ENCODE results near the gene IQUB. TPM values are rescaled to one million over a fixed set of nuclear protein-coding genes. Genes with fewer than 3 reads are reported as not detected.

The IQUB gene
- total and polyA plus RNA-seq, 2 donors (not counting 1 experiment from before 2014, with no cell fraction given), result 0.01 to 0.12 TPM

DNA sequence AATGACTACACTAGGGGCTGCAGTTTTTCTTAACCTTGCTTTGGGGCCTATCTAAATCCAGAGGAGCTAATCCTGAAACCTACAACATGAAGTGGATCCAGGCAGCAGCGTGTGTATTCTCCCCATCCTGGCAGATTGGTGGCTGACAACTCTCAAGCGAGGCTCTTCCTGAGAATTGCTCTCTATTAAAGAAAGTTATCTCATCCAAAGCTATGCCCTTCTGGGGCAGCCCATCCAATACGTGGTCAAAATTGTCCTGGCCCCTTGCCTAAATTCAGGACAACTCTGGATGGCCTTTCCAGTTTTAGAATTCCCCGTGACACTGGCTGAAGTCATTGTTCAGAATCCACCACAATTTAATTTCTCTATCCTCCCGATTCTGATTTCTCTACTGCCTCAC, 66.1 kb downstream of the IQUB start:
- no peak overlapping the region for H3K4me2 ChIP-seq (replicated peaks; ENCODE audit: low read depth, low read length, poor library complexity, severe bottlenecking)
- no peak overlapping the region for H2AFZ ChIP-seq (ENCODE audit: insufficient read depth, low read depth, low read length, poor library complexity, severe bottlenecking)
- DNase-seq (no peak), ATAC-seq (ENCODE audit: low read depth) (no peak)
- H3K36me3 ChIP-seq (replicated peaks in 1 of 2; ENCODE audit: control extremely low read depth in 1 of 2, control insufficient read depth in 1 of 2, extremely low read depth in 1 of 2, insufficient read depth in 2 of 2, low read length in 1 of 2), result no peaks in the 10 kb centered on the region
- no peaks in the 10 kb centered on the region for H3K79me2 ChIP-seq (ENCODE audit: control insufficient read depth, insufficient read depth, low read length)
- H3K4me1 ChIP-seq (ENCODE audit: control insufficient read depth in 2 of 2, insufficient read depth in 2 of 2, low read length in 2 of 2), result no peaks in the 10 kb centered on the region
- H3K27me3 Mint-ChIP-seq, result peaks cover 6% of the 10 kb centered on the region
- no peaks in the 10 kb centered on the region for H3K4me1 Mint-ChIP-seq
- no peaks in the 10 kb centered on the region for H3K9me3 ChIP-seq (ENCODE audit: control extremely low read depth in 1 of 3, control insufficient read depth in 2 of 3, insufficient read depth in 1 of 3, low read length in 2 of 3)
- no peaks in the 10 kb centered on the region for H4K20me1 ChIP-seq (ENCODE audit: control insufficient read depth, insufficient read depth, low read length, poor library complexity, severe bottlenecking)
- H3K27me3 ChIP-seq (replicated peaks in 1 of 4; ENCODE audit: control extremely low read depth in 1 of 4, control insufficient read depth in 3 of 4, insufficient read depth in 4 of 4, low read length in 3 of 4), result no peaks in the 10 kb centered on the region
- no peak overlapping the region for H3K27ac Mint-ChIP-seq
- no peak overlapping the region for H3K9ac ChIP-seq (ENCODE audit: low read length)
- CTCF ChIA-PET, result interaction anchor here (2.0 kb wide), 1 partner anchor 26 kb away, joined by 5 read pairs; no protein-coding TSS in a partner anchor
- no peak overlapping the region for H3K27ac ChIP-seq (ENCODE audit: low read length in 2 of 2)
- WGBS (ENCODE audit: insufficient coverage), result 93% methylated on average over 5 of the region's 5 CpGs
- intact Hi-C loops (cut with micrococcal nuclease), result no loop called here
- no peak for TF ChIP-seq EZH2 (IDR thresholded peaks at IDR 0.05; ENCODE audit: borderline replicate concordance, insufficient read depth, low read depth, low read length, poor library complexity, severe bottlenecking)
- TF ChIP-seq, protein P1, sequence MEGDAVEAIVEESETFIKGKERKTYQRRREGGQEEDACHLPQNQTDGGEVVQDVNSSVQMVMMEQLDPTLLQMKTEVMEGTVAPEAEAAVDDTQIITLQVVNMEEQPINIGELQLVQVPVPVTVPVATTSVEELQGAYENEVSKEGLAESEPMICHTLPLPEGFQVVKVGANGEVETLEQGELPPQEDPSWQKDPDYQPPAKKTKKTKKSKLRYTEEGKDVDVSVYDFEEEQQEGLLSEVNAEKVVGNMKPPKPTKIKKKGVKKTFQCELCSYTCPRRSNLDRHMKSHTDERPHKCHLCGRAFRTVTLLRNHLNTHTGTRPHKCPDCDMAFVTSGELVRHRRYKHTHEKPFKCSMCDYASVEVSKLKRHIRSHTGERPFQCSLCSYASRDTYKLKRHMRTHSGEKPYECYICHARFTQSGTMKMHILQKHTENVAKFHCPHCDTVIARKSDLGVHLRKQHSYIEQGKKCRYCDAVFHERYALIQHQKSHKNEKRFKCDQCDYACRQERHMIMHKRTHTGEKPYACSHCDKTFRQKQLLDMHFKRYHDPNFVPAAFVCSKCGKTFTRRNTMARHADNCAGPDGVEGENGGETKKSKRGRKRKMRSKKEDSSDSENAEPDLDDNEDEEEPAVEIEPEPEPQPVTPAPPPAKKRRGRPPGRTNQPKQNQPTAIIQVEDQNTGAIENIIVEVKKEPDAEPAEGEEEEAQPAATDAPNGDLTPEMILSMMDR (IDR thresholded peaks at IDR 0.05), result no peak
- H3K4me3 ChIP-seq (ENCODE audit: control extremely low read depth in 1 of 5, extremely low read depth in 1 of 5, insufficient read depth in 1 of 5, low read depth in 2 of 5, low read length in 4 of 5), result no peak overlapping the region
- no peaks in the 10 kb centered on the region for H3K9me3 Mint-ChIP-seq (ENCODE audit: insufficient read depth)
- no peak overlapping the region for H3K4me3 Mint-ChIP-seq
- POLR2A ChIA-PET, result no interaction called here

DNA sequence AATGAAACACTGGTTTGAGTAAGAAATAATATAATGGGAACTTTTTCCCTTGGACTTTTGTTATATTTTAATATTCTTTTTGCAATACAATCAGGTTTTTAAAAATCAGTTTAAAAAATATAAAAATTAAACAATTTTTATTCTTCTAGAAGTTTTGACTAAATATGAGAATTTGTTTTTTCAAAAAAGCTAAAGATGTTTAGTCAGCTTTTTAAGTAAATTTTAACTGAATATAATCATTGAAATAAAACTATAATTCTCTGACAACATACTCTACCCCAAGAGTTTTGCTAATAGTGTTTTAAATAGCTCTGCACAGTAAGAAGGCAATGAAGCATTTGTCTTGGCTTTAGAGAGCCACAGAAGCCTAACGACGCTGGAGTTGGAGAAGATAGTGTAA, 70.5 kb downstream of the IQUB start:
- intact Hi-C loops (cut with micrococcal nuclease), result no loop called here
- no peak for TF ChIP-seq EZH2 (IDR thresholded peaks at IDR 0.05; ENCODE audit: borderline replicate concordance, insufficient read depth, low read depth, low read length, poor library complexity, severe bottlenecking)
- TF ChIP-seq, protein P1 (IDR thresholded peaks at IDR 0.05), result no peak
- Histone ChIP-seq H4K20me1 (ENCODE audit: control insufficient read depth, insufficient read depth, low read length, poor library complexity, severe bottlenecking) (no peaks in the 10 kb centered on the region), H3K4me1 (ENCODE audit: control insufficient read depth in 2 of 2, insufficient read depth in 2 of 2, low read length in 2 of 2) (no peaks in the 10 kb centered on the region), H3K4me2 (replicated peaks; ENCODE audit: low read depth, low read length, poor library complexity, severe bottlenecking) (no peak overlapping the region), H3K27ac (ENCODE audit: low read length in 2 of 2) (no peak overlapping the region), H3K36me3 (replicated peaks in 1 of 2; ENCODE audit: control extremely low read depth in 1 of 2, control insufficient read depth in 1 of 2, extremely low read depth in 1 of 2, insufficient read depth in 2 of 2, low read length in 1 of 2) (no peaks in the 10 kb centered on the region), H3K79me2 (ENCODE audit: control insufficient read depth, insufficient read depth, low read length) (no peaks in the 10 kb centered on the region), H3K27me3 (replicated peaks in 1 of 4; ENCODE audit: control extremely low read depth in 1 of 4, control insufficient read depth in 3 of 4, insufficient read depth in 4 of 4, low read length in 3 of 4) (no peaks in the 10 kb centered on the region), H3K9me3 (ENCODE audit: control extremely low read depth in 1 of 3, control insufficient read depth in 2 of 3, insufficient read depth in 1 of 3, low read length in 2 of 3) (no peaks in the 10 kb centered on the region), H2AFZ (ENCODE audit: insufficient read depth, low read depth, low read length, poor library complexity, severe bottlenecking) (no peak overlapping the region), H3K4me3 (ENCODE audit: control extremely low read depth in 1 of 5, extremely low read depth in 1 of 5, insufficient read depth in 1 of 5, low read depth in 2 of 5, low read length in 4 of 5) (no peak overlapping the region), H3K9ac (ENCODE audit: low read length) (no peak overlapping the region)
- POLR2A ChIA-PET, result no interaction called here
- no CpG with 5 or more reads among the region's 2 CpGs for WGBS (ENCODE audit: insufficient coverage)
- no peak for ATAC-seq (ENCODE audit: low read depth)
- Mint-ChIP-seq H3K27ac (no peak overlapping the region), H3K27me3 (peaks cover 6% of the 10 kb centered on the region), H3K4me3 (no peak overlapping the region), H3K9me3 (ENCODE audit: insufficient read depth) (no peaks in the 10 kb centered on the region), H3K4me1 (no peaks in the 10 kb centered on the region)
- CTCF ChIA-PET, result no interaction called here
- DNase-seq, result no peak

Measured in B cell (primary cell).